GM12874 (cell line): ENCODE data around the gene KCNK4.

Source experiments
- CTCF ChIP-seq: IDR thresholded peaks from 2 replicates; pipeline ENCODE4 v1.5.1; 2011; ENCODE audit warnings: low read depth, mild to moderate bottlenecking, control low read depth, low read length, moderate library complexity; ENCODE audit not compliant: insufficient read depth

Gene KCNK4

GRCh38 chr11:64291262-64291751, at the start of gene KCNK4:
Gene KCNK4 (plus strand): TSS chr11:64291302. CDS start chr11:64293019, 1,717 bp downstream.
- no peak for TF ChIP-seq CTCF

- no peak for TF ChIP-seq CTCF
Observed at GRCh38 chr11:64241491-64242374, 49.4 kb upstream of the KCNK4 start.

- no peak for TF ChIP-seq CTCF
Observed at GRCh38 chr11:64243236-64243854, 47.8 kb upstream of the KCNK4 start.

- no peak for TF ChIP-seq CTCF
Observed at GRCh38 chr11:64244107-64244506, 47.0 kb upstream of the KCNK4 start.

- no peak for TF ChIP-seq CTCF
Observed at GRCh38 chr11:64244966-64245365, 46.1 kb upstream of the KCNK4 start.

GRCh38 chr11:64245401-64245796, 45.7 kb upstream of the KCNK4 start:
- no peak for TF ChIP-seq CTCF

- no peak for TF ChIP-seq CTCF
Observed at GRCh38 chr11:64245797-64246620, 45.1 kb upstream of the KCNK4 start.
